HG03135 (cell line): Measurements from ENCODE around the gene ZDHHC4.
"Not testable (repeated sequence)": the region's sequence is repeated elsewhere in the genome, so short reads cannot be mapped to it uniquely, and the experiment has no call there.

Experiments used
- ATAC-seq: cut with Tn5 transposase; IDR thresholded peaks from one replicate; pipeline ENCODE4 v1.9.1; 2021; ENCODE audit warnings: mild to moderate bottlenecking, moderate library complexity; ENCODE audit not compliant: unreplicated experiment

The ZDHHC4 gene

DNA sequence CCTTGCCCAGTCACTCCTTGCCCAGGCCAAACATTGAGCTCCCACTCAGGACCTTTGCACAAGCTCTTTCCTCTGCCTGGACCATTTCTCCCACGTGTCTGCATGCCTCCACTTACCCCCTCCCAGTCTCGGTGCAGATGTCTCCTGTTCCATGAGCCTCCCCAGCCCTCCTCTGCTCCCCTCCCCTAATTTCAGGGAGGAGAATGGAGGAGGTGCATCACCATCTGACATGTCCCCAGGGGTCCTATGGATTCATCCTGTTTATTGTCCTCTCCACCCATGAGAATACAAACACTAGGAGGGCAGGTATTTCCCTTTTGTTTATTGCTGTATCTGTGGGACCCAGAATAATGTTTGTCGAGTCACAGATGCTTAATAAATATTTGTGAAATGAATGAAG lies 17.4 kb upstream of the ZDHHC4 start:
- ATAC-seq, result no peak

DNA sequence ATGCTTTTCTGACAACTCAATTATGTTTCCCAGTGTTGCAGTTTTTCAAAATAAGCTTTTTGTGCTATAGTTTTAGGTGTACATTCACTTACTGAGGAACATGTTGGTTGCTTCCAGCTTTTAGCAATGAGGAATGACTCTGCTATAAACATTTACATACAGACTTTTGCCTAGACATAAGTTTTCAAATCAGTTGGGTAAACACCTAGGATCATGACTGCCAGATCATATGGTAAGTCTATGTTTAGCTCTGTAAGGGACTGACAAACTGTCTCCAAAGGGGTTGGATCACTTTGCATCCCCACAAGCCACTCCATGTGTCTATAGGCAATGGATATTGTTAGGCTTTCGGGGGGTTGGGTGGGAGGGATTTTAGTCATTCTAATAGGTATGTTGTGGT lies 15.1 kb upstream of the ZDHHC4 start:
- no peak for ATAC-seq

DNA sequence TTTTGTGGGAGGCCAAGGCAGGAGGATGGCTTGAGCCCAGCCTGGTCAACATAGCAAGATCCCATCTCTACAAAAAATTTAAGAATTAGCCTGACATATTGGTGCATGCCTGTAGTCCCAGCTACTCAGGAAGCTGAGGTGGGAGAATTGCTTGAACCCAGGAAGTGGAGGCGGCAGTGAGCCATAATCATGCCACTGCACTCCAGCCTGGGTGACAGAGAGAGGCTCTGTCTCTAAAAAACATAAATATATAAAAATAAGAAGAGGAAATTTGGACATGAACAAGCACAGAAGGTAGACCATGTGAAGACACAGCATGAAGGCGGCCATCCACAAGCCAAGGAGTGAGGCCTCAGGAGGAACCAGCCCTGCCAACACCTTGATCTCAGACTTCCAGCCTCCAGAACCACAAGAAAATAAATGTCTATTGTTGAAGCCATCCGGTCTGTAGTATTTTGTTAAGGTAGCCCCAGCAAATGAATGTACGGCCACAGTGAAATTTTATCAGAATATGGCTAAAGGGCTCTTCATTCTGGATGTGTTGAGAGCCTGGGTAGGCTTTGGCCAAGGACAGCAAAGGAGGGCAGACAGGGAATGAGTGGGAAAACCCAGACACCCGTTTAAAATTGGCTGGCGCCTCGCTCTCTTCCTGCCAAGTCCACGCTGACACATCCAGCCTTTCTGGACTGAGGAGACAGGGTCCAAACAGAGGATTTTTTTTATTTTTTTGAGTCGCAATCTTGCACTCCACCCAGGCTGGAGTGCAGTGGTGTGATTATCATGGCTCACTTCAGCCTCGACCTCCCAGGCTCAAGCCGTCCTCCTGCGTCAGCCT lies 13.1 kb upstream of the ZDHHC4 start:
- no peak for ATAC-seq

DNA sequence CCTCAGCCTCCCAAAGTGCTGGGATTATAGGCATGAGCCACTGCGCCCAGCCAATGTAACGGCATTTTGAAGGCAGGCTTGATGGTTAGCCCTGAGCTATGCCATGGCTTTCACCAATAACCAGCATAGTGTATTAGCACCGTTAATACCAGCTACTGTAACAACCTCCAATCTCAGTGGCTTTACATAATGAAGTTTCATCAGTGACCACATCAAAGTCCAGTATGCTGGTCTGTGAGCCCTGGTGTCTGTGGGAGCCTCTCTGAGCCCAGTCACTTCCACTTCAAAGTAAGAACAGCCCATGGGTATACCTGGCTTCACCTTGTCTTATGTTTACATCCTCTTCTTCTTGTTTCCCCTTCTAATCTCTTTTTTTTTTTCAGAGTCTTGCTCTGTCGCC lies 11.6 kb upstream of the ZDHHC4 start:
- no peak for ATAC-seq

DNA sequence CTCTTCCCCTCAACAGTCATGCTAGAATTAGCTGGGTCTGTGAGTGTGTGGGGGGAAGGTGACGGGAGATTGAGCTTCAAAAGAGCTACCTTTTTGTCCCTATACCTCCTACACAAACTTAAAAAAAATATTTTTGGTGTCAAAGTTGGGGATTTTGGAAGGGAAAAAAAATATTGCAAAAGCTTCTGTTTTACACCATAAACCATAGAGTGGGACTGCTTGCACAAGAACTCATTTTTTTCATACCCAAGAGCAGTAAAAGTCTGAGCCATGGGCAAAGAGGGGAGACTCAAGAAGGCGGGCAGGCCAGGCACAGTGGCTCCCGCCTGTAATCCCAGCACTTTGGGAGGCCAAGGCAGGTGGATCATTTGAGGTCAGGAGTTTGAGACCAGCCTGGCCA lies 9.4 kb upstream of the ZDHHC4 start:
- no peak for ATAC-seq

DNA sequence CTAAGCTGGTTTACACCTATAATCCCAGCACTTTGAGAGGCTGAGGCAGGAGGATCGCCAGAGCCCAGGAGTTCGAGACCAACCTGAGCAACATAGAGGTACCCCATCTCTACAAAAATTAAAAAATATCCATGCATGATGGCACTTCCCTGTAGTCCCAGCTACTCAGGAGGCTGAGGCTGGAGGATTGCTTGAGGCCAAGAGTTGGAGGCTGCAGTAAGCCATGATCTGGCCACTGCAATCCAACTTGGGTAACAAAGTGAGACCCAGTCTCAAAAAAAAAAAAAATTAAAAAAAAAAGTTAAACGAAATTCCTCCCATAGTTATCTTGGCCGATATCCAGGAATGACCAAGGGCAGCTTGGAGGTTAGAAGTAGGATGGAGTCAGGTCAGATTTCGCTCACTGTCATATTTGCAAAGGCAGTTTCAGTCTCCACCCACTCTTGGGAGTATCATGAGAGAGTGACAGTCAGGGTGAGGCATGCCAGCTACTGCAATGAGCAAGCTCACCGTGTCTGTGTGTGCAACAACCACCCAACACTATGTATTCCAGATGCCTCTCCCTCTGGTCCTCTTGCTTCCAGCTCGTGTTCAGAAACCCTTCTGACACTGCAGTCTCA lies 6.0 kb upstream of the ZDHHC4 start:
- no peak for ATAC-seq

DNA sequence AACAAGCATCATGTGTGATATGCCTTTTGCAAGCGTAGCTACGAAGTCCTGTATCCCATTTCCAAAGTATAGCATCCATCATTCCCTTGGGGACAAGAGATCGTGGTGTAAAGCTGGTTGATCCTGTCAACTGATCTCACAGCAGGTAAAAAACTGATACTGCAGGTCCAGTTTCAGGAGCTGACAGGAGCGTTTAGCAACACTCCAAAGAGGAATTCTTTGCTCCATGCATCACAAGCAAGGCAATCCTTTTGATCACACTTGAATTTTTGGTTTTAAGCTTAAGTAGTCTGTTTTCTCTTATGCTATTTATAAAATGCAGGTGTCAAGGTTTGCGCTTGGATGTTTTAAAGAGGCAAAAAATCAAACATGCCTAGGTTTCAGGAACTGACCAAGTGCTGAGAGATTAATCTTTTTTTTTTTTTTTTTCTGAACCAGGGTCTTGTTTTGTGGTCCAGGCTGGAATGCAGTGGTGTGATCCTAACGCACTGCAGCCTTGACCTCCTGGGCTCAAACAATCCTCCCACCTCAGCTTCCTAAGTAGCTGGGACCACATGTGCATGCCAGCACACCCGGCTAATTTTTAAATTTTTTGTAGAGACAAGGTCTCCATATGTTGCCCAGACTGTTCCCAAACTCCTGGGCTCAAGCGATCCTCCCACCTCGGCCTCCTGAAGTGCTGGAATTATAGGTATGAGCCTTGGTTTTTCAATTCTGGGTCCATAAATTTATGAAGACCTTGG lies 1.8 kb upstream of the ZDHHC4 start:
- no peak for ATAC-seq

DNA sequence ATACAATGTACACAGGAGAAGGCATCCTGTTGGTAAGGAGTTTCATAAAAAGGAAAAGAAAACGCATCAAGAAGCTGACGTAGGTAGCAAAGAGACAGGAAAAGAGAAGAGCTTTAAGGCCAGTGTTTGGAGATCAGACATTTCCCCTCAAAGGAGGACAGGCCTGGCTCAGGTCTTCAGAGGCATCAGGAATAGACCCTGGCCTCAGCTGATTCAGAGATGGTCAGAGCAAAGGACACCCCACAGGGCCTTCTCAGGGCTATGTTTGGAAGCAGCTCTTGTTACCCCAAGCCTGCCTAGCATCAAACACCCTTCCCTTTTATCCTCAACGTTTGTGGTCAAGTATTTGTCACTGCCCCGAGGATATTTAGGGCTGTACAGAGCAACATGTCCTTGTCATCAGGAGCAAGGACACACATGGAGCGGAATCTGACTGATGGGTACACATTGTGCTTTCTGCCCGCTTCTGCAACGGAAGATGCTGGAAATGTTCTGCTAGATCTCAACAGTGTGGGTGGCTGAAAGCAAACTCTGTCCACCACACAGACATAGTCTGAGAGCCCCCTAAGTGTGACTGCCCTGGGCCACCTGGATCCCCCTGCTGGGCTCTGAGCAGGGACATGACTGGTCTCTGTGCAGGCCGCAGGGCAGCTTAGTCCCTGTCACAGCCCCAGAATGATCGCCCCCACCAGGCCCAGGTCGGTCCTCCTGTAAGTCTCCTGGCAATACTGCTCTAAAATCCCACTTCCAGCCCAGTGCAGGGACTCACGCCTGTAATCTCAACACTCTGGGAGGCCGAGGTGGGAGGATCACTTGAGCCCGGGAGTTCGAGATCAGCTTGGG lies 1.0 kb upstream of the ZDHHC4 start:
- no peak for ATAC-seq

DNA sequence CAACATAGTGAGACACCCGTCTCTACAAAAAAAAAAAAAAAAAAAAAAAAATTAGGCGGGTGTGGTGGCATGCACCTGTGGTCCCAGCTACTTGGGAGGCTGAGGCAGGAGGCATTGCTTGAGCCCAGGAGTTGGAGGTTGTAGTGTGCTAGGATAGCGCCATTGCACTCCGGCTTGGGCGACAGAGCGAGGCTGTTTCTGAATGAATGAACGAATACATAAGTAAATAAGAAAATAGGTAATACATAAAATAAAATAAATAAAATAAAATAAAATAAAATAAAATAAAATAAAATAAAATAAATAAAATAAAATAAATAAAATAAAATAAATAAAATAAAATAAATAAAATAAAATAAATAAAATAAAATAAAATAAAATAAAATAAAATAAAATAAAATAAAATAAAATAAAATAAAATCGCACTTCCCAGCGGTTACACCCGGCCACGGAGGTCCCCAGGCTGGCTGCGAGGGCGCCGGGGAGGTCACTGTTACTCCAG lies 336 bp upstream of the ZDHHC4 start:
- ATAC-seq, result not testable (repeated sequence)

DNA sequence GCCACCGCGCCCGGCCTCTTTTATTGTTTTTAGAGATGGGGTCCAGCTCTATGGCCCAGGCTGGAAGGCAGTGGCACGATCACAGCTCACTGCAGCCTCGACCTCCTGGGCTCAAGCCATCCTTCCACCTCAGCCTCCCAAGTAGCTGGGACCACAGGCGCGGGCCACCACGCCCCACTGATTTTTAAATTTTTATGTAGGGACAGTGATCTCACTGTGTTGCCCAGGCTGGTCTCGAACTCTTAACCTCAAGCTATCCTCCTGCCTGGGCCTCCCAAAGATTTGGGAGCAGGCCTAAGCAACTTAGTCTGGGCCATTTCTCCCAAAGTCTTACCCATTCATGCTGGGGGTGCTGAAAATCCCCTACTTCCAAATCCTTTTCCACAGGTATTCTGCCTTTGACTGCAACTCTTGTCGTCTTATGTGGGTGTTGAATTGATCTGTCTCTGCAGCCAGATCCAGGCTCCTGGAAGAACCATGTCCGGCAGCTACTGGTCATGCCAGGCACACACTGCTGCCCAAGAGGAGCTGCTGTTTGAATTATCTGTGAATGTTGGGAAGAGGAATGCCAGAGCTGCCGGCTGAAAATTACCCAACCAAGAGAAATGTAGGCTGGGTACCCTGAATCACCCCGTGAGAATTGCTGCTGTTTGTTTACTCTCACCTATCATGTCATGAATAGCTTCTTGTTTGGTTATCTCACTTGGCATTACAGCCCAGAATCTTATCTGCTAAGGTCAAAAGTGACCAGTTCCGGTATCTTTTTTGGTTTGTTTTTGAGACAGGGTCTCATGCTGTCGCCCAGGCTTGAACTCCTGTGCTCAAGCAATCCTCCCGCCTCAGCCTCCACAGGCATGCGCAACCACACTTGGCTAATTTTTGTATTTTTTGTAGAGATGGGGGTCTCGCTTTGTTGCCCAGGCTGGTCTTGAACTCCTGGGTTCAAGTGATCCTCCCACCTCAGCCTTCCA lies 1.1 kb downstream of the ZDHHC4 start:
- ATAC-seq, result no peak

DNA sequence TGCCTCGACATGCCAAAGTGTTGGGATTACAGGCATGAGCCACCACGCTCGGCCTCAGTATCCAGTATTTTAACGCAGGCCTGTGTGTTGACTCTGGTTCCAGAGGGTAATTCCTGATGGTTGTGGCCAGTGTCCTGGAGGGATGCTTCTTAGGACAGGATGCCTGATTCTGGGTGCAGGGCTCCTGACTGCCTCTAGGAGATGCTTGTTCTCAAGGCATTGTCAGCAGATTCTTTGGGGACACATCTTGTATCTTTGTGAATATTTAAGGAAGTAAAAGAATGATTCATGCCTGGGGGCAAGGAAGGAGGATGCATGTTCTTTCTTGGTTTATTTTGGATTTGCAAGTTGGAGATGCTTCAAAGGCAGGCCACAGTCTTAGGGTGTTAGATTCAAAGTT lies 2.2 kb downstream of the ZDHHC4 start:
- no peak for ATAC-seq

DNA sequence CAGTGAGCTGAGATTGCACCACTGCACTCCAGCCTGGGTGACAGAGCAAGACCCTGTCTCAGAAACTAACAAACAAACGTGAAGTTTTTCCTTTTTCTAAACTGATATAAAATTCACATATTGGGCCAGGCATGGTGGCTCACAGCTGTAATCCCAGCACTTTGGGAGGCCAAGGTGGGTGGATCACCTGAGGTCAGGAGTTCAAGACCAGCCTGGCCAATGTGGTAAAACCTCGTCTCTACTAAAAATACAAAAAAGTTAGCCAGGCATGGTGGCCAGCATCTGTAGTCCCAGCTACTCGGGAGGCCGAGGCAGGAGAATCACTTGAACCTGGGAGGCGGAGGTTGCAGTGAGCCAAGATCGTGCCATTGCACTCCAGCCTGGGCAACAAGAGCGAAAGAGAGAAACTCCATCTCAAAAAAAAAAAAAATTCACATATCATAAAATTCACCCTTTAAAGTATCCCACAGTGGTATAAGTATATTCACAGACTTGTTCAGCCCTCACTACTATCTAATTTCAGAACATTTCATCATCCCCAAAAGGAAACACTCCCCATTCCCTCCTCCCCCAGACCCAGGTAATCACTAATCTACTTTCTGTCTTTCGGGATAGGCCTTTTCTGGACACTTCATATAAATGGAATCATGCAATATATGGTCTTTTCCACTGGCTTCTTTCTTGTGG lies 8.6 kb downstream of the ZDHHC4 start:
- ATAC-seq, result not testable (repeated sequence)

DNA sequence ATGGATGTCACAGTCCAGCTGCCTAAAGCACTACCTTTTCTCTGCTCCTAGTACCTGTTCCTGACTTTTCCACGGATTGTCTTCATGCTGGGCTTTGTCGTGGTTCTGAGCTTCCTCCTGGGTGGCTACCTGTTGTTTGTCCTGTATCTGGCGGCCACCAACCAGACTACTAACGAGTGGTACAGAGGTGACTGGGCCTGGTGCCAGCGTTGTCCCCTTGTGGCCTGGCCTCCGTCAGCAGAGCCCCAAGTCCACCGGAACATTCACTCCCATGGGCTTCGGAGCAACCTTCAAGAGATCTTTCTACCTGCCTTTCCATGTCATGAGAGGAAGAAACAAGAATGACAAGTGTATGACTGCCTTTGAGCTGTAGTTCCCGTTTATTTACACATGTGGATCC lies 11.3 kb downstream of the ZDHHC4 start:
- no peak for ATAC-seq

DNA sequence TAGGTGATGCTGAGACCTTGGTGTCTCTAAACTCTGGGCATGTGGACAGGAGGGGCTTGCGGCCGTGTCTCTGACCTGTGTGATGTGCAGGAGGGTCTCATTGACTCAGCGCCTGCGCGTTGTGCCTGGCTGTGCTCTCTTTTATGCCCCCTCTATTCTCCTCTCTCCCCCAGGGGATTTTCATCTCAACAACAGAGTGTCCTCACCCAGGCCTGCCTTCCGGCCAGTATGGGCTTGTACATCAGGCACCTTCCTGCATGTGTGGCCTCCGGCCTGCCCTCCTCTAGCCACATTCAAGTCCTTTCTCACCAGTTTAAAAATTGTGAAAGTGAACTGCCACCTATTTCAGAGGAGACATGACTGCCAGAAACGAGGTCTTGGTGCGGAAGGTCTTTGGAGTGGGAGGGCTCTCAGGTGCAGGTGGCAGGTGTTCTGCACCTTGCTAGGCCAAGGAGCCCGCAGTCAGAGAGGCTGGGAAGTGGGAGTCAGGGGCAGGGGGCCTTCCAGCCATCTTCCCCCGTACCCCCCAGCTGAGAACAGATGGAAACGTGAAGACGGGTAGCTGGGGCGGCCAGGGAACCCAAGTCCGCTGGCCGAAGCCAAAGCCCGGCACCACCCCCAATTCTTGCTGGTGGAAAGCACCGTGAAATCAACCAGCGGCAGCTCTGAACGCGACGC lies 12.0 kb downstream of the ZDHHC4 start:
- no peak for ATAC-seq

DNA sequence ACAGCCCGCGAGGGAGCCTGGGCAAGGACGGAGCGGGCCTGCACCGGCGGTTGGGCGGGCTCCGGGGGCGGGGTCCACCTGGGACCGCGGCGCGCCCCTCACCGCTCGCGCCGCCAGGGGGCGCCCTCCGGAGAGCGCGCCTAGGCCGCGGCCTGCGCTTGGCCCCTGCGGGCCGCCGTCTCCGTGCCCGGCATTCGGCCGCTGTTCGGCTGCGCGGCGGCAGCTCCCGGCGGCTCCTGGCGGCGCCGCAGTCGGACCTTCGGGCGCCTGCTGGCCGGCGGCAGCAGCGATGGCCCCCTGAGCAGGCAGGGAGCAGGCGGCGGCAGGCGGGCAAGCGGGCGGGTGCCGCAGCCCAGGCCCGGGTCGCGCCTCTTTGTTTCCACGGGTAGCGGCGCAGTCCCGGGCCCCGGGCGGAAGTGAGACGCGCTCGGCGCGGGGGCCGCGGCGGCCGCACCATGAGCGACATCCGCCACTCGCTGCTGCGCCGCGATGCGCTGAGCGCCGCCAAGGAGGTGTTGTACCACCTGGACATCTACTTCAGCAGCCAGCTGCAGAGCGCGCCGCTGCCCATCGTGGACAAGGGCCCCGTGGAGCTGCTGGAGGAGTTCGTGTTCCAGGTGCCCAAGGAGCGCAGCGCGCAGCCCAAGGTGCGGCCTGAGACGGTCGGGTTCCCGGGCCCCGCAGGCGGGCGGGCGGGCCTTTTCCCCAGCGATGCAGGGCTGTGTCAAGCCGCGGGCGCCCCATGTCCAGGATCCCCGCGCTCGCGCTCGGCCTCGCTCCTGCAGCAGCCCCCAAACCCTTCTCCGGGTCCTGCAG lies 12.8 kb downstream of the ZDHHC4 start, which contains the start of gene INTS15:
INTS15 (plus strand) TSS at position 193 of the 816 bp plus-strand sequence; CDS start at position 456, 263 bp downstream.
- peak; percentile 83 for ATAC-seq

DNA sequence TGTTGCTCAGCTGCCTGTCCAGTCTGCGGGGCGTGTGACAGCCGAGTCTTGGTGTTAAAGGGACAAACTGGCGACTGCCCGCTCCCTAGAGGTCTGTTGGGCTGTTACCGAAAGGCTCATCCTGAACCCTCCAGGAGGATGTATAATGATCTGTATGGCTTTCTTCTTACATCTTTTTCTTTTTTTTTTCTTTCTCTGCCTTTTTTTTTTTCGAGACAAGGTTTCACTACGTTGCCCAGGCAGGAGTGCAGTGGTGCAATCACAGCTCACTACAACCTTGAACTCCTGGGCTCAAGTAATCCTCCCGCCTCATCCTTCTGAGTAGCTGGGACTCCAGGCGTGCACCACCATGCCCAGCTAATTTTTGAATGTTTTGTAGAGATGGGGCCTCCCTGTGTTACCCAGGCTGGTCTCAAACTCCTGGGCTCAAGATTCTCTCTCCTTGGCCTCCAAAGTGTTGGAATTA lies 13.4 kb downstream of the ZDHHC4 start:
- peak; percentile 31 for ATAC-seq

DNA sequence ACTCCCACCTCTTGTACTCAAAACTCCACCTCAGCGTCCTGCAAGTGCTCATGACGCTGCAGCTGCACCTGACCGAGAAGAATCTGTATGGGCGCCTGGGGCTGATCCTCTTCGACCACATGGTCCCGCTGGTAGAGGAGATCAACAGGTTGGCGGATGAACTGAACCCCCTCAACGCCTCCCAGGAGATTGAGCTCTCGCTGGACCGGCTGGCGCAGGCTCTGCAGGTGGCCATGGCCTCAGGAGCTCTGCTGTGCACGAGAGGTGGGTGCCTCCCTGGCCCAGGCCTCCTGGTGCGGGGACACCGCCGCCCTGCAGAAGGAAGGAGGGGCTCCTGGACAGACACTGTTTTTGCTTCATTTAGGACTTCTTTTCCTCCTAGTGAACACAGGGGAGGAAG lies 22.8 kb downstream of the ZDHHC4 start:
- ATAC-seq, result no peak
